ENCODE results near the gene FAM229A. TPM values are rescaled to one million over a fixed set of nuclear protein-coding genes. Genes with fewer than 3 reads are reported as not detected.

FAM229A gene
- total and polyA plus RNA-seq, 2 of the 8 experiments (the other 6 are each of a cell fraction or from before 2014, with no cell fraction given): 4.1 to 4.2 TPM

GRCh38 chr1:32351399-32352238, 10.7 kb downstream of the FAM229A start (continued):
- TF ChIP-seq CHD2 (IDR thresholded peaks at IDR 0.05; ENCODE audit: low read length) (no peak), CTCF (IDR thresholded peaks at IDR 0.05; ENCODE audit: control extremely low read depth in 1 of 3, insufficient read depth in 1 of 3, low read depth in 1 of 3, low read length in 3 of 3) (no peak), TEAD4 (IDR thresholded peaks at IDR 0.05; ENCODE audit: low read depth, low read length) (no peak), ATF3 (IDR thresholded peaks at IDR 0.05; ENCODE audit: insufficient read depth, low read depth, low read length) (0 out of 2 replicates have a peak, but pooled peaks have one; percentile 6), KDM4A (IDR thresholded peaks at IDR 0.05; ENCODE audit: low read depth, low read length, severe bottlenecking) (no peak), TCF12 (IDR thresholded peaks at IDR 0.05; ENCODE audit: low read depth, low read length) (no peak), TAF1 (IDR thresholded peaks at IDR 0.05; ENCODE audit: low read depth, low read length) (peak; percentile 81), RNF2 (IDR thresholded peaks at IDR 0.05; ENCODE audit: borderline replicate concordance, low read depth, low read length, missing control alignments, poor library complexity, severe bottlenecking) (no peak), TAF7 (optimal IDR thresholded peaks at IDR 0.05; ENCODE audit: borderline replicate concordance, low read depth, low read length) (peak; percentile 83), SUZ12 (IDR thresholded peaks at IDR 0.05; ENCODE audit: low read length) (no peak), SIX5 (IDR thresholded peaks at IDR 0.05; ENCODE audit: low read depth, low read length) (no peak), SIRT6 (IDR thresholded peaks at IDR 0.05; ENCODE audit: low read length) (no peak), E2F6 (IDR thresholded peaks at IDR 0.05) (no peak; the same call in 1 of the 2 replicates), NANOG (IDR thresholded peaks at IDR 0.05; ENCODE audit: insufficient read depth, low read depth, low read length, poor library complexity, severe bottlenecking) (no peak), KDM5A (IDR thresholded peaks at IDR 0.05; ENCODE audit: low read length) (no peak), RBBP5 (IDR thresholded peaks at IDR 0.05; ENCODE audit: borderline replicate concordance, low read depth, low read length) (no peak; the same call in 1 of the 2 replicates), RXRA (IDR thresholded peaks at IDR 0.05; ENCODE audit: insufficient read depth, low read depth, low read length) (no peak), HDAC6 (IDR thresholded peaks at IDR 0.05; ENCODE audit: low read depth, low read length) (no peak), BACH1 (IDR thresholded peaks at IDR 0.05; ENCODE audit: low read length) (no peak), SP4 (IDR thresholded peaks at IDR 0.05; ENCODE audit: low read length) (peak; percentile 32)
